GM12878 (cell line): ENCODE measurements around the gene GHRH. TPM values are rescaled to one million over a fixed set of nuclear protein-coding genes. Genes with fewer than 3 reads are reported as not detected.

Experiments used
- ATAC-seq: fragments of 200-7000 bp; cut with Tn5 transposase; 3 replicates; pipeline ENCODE4 v1.9.1; 2020; ENCODE audit warnings: mild to moderate bottlenecking, moderate library complexity
- BruUV-seq: library from RNA; stranded (reverse); fragments of 400-500 nt; replicated peaks from 2 replicates; lab custom pipeline; 2021; lab: Mats Ljungman, UMichigan
- CTCF ChIA-PET: fragments of 300-600 bp; sonication (Branson Sonifier 250); formaldehyde crosslinking; extraction: SDS; loops from one replicate; lab custom pipeline; 2021; ENCODE audit warnings: inconsistent platforms; lab: Yijun Ruan, JAX
- POLR2A ChIA-PET: fragments of 350-600 bp; formaldehyde crosslinking; extraction: SDS; loops from one replicate; lab custom pipeline; 2021; ENCODE audit warnings: inconsistent platforms; lab: Charles Lee
- RAD21 ChIA-PET: fragments of 300-600 bp; sonication (Branson Sonifier 250); formaldehyde crosslinking; loops from one replicate; lab custom pipeline; 2023; ENCODE audit warnings: antibody characterized with exemption; ENCODE audit not compliant: unreplicated experiment; lab: Charles Lee
- SMC1A ChIA-PET: fragments of 300-600 bp; sonication (Branson Sonifier 250); formaldehyde crosslinking; loops from one replicate; lab custom pipeline; 2023; ENCODE audit not compliant: unreplicated experiment, uncharacterized antibody; lab: Charles Lee
- DNase-seq: peaks from one replicate; pipeline ENCODE4 v3.0.0-alpha.2; 2011; ENCODE audit warnings: low read depth, low spot score
- FAIRE-seq: peaks from 3 replicates; lab custom pipeline; 2011; peaks lifted over from hg19 to GRCh38; lab: Jason Lieb, UNC
- H2AFZ ChIP-seq: 2 replicates; pipeline ENCODE4 v1.6.0; 2011; ENCODE audit warnings: low read depth, low read length, control low read depth; ENCODE audit not compliant: control insufficient read depth
- H3K27ac ChIP-seq: 2 replicates; pipeline ENCODE4 v1.5.1; 2011; ENCODE audit warnings: control low read depth; ENCODE audit not compliant: control insufficient read depth, insufficient read depth
- H3K27me3 ChIP-seq, 2 experiments: replicated peaks in 1 of 2; 2 replicates each; pipeline versions ENCODE4 v1.6.0 to v1.6.1; 2011; ENCODE audit warnings: low read length in 1 of 2; ENCODE audit not compliant: control insufficient read depth in 2 of 2, insufficient read depth in 2 of 2
- H3K36me3 ChIP-seq, 2 experiments: 2 replicates each; pipeline ENCODE4 v1.5.1; 2011; ENCODE audit warnings: low read length in 1 of 2; ENCODE audit not compliant: control insufficient read depth in 2 of 2, insufficient read depth in 2 of 2
- H3K4me1 ChIP-seq: 2 replicates; pipeline ENCODE4 v1.6.1; 2011; ENCODE audit warnings: mild to moderate bottlenecking, low read length, moderate library complexity, mixed read lengths; ENCODE audit not compliant: control insufficient read depth, insufficient read depth
- H3K4me2 ChIP-seq: 2 replicates; pipeline ENCODE4 v1.6.0; 2011; ENCODE audit warnings: control low read depth; ENCODE audit not compliant: control insufficient read depth, insufficient read depth
- H3K4me3 ChIP-seq: fragments of 200-600 bp; sonication (generic); 2 replicates; pipeline ENCODE4 v1.5.1; 2016
- H3K79me2 ChIP-seq: 2 replicates; pipeline ENCODE4 v1.6.0; 2011; ENCODE audit warnings: low read length; ENCODE audit not compliant: control insufficient read depth, insufficient read depth
- H3K9ac ChIP-seq: 2 replicates; pipeline ENCODE4 v1.8.0; 2011; ENCODE audit warnings: low read length, control low read depth, mixed read lengths; ENCODE audit not compliant: control insufficient read depth, insufficient read depth
- H3K9me3 ChIP-seq: replicated peaks from 3 replicates; pipeline ENCODE4 v1.5.1; 2011; ENCODE audit warnings: mild to moderate bottlenecking, low read length; ENCODE audit not compliant: control insufficient read depth, insufficient read depth
- H4K20me1 ChIP-seq: 2 replicates; pipeline ENCODE4 v1.6.0; 2011; ENCODE audit not compliant: control insufficient read depth, insufficient read depth
- CHD2 ChIP-seq: IDR thresholded peaks from 2 replicates; pipeline ENCODE4 v1.6.1; 2011; ENCODE audit warnings: low read depth, low read length, improper control_type of control experiment, borderline replicate concordance
- CREM ChIP-seq: IDR thresholded peaks from 2 replicates; pipeline ENCODE4 v1.6.1; 2014; ENCODE audit warnings: antibody characterized with exemption, low read depth
- EGR1 ChIP-seq, 2 experiments: IDR thresholded peaks; 1 replicate in 1 of 2; 2 replicates in 1 of 2; pipeline ENCODE4 v1.6.1; 2011 to 2012; ENCODE audit warnings: low read depth in 2 of 2, low read length in 2 of 2, borderline replicate concordance in 1 of 2, mild to moderate bottlenecking in 1 of 2, moderate library complexity in 1 of 2
- FOXM1 ChIP-seq: IDR thresholded peaks from 2 replicates; pipeline ENCODE4 v1.6.1; 2012; ENCODE audit warnings: low read depth, mild to moderate bottlenecking, inconsistent platforms, low read length, moderate library complexity
- LARP7 ChIP-seq: fragments of 450-650 bp; IDR thresholded peaks from 2 replicates; pipeline ENCODE4 v1.6.1; 2017; ENCODE audit warnings: mild to moderate bottlenecking
- NBN ChIP-seq: fragments of 450-650 bp; IDR thresholded peaks from 2 replicates; pipeline ENCODE4 v1.6.1; 2016
- PML ChIP-seq: IDR thresholded peaks from 2 replicates; pipeline ENCODE4 v1.6.1; 2012; ENCODE audit warnings: low read length, inconsistent platforms
- RBBP5 ChIP-seq: fragments of 200-600 bp; sonication (generic); conservative IDR thresholded peaks from 2 replicates; pipeline ENCODE4 v1.6.1; 2016
- RFX5 ChIP-seq: IDR thresholded peaks from 2 replicates; pipeline ENCODE4 v1.6.1; 2011; ENCODE audit warnings: low read depth, low read length, improper control_type of control experiment
- ZNF207 ChIP-seq: fragments of 450-650 bp; IDR thresholded peaks from 2 replicates; pipeline ENCODE4 v1.6.1; 2014; ENCODE audit warnings: antibody characterized with exemption, mild to moderate bottlenecking, borderline replicate concordance
- ZNF384 ChIP-seq: IDR thresholded peaks from 2 replicates; pipeline ENCODE4 v1.6.1; 2012; ENCODE audit warnings: low read depth, mild to moderate bottlenecking, low read length, improper control_type of control experiment, borderline replicate concordance
- ZNF622 ChIP-seq: fragments of 450-650 bp; IDR thresholded peaks from 2 replicates; pipeline ENCODE4 v1.6.1; 2017; ENCODE audit warnings: mild to moderate bottlenecking, inconsistent platforms
- WGBS: methylation state at CpG from one replicate; pipeline ENCODE4 v1.1.6; 2016; ENCODE audit warnings: low lambda C conversion rate; ENCODE audit not compliant: insufficient replicate concordance, insufficient coverage; ENCODE audit errors: missing lambda C conversion rate; 5-methylcytosine and 5-hydroxymethylcytosine counted together
- in situ Hi-C: fragments of 300-500 bp; cut with MboI; formaldehyde crosslinking; loops from 9 replicates; pipeline ENCODE4 v1.14.3; 2018; ENCODE audit warnings: mixed read lengths
- intact Hi-C: fragments of 100-400 bp; cut with micrococcal nuclease; formaldehyde crosslinking; loops from one replicate; pipeline ENCODE4 v1.14.2; 2022; ENCODE audit not compliant: unreplicated experiment
- polyA plus RNA-seq, 11 experiments: library from polyadenylated mRNA; depleted of rRNA in 4 of 11; unstranded in 6 of 11; stranded (reverse) in 5 of 11; fragments of >200 nt; fragmentation: Nextera tagmentation in 4 of 11; fragmentation: Illumina TruSeq in 1 of 11; extraction: Ambion mirVana in 4 of 11; extraction: Trizol in 1 of 11; gene quantifications; 1 replicate in 1 of 11; 2 replicates in 10 of 11; pipeline versions ENCODE4 v1.2.1 to v1.2.3, GENCODE V29; 2011 to 2016; ENCODE audit warnings: inconsistent platforms in 2 of 11, missing spikeins in 2 of 11, low read depth in 1 of 11
- total RNA-seq, 4 experiments: library from RNA; depleted of rRNA in 3 of 4; stranded (reverse); fragments of >200 nt in 3 of 4; fragmentation: Illumina TruSeq in 1 of 4; extraction: Trizol in 1 of 4; gene quantifications; 2 replicates each; pipeline versions ENCODE4 v1.2.1 to v1.2.3, GENCODE V29; 2013 to 2021
- TF ChIP-seq, protein P1 (sequence below): IDR thresholded peaks from 2 replicates; pipeline ENCODE4 v1.6.1; 2011; ENCODE audit warnings: low read depth, low read length, improper control_type of control experiment, borderline replicate concordance
- TF ChIP-seq, protein P2 (sequence below): fragments of 450-650 bp; IDR thresholded peaks from 2 replicates; pipeline ENCODE4 v1.6.1; 2018; ENCODE audit warnings: borderline replicate concordance, mild to moderate bottlenecking; ENCODE audit not compliant: partially characterized antibody

GHRH gene
- total and polyA plus RNA-seq, 10 of the 15 experiments (the other 5 are each of a cell fraction or from before 2014, with no cell fraction given), result not detected

DNA sequence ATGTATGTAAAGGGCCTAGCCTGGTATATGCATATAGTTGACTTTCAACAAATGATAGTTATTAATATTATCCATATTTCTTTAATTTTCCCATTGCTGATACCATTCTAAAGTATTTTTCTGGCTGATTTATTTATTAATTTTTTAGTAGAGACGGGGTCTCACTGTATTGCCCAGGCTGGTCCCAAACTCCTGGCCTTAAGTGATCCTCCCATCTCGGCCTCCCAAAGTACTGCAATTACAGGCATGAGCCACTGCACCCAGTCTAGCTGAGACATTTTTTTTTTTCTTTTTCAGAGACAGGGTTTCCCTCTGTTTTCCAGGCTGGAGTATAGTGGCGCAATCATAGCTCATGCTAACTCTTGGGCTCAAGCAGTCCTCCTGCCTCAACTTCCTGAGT lies 52.4 kb downstream of the GHRH start:
- no peaks in the 10 kb centered on the region for H3K9me3 ChIP-seq
- H2AFZ ChIP-seq, result no peak overlapping the region
- ChIA-PET RAD21 (no interaction called here), SMC1A (interaction anchor here (1.2 kb wide), 1 partner anchor 322 kb away, joined by 4 read pairs; no protein-coding TSS in a partner anchor), POLR2A (interaction anchor here (0.7 kb wide), 1 partner anchor 30 kb away, joined by 3 read pairs; the partner anchor contains the start of gene RPN2), CTCF (no interaction called here)
- no peak overlapping the region for H3K4me2 ChIP-seq
- H3K27ac ChIP-seq, result no peak overlapping the region
- no peaks in the 10 kb centered on the region for H3K79me2 ChIP-seq
- no peak overlapping the region for H3K4me3 ChIP-seq
- H3K27me3 ChIP-seq, result no peaks in the 10 kb centered on the region
- H3K4me1 ChIP-seq, result no peaks in the 10 kb centered on the region
- DNase-seq, result no peak
- TF ChIP-seq RBBP5, result no peak
- no peak for TF ChIP-seq PML
- no peak for TF ChIP-seq RFX5
- TF ChIP-seq ZNF207, result no peak
- no peak for TF ChIP-seq EGR1 (IDR thresholded peaks at IDR 0.05; ENCODE audit: borderline replicate concordance in 1 of 2, low read depth in 2 of 2, low read length in 2 of 2)
- no peak for TF ChIP-seq ZNF622
- TF ChIP-seq FOXM1, result no peak
- TF ChIP-seq LARP7, result no peak
- TF ChIP-seq, protein P1, sequence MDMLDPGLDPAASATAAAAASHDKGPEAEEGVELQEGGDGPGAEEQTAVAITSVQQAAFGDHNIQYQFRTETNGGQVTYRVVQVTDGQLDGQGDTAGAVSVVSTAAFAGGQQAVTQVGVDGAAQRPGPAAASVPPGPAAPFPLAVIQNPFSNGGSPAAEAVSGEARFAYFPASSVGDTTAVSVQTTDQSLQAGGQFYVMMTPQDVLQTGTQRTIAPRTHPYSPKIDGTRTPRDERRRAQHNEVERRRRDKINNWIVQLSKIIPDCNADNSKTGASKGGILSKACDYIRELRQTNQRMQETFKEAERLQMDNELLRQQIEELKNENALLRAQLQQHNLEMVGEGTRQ, result no peak
- TF ChIP-seq, protein P2, sequence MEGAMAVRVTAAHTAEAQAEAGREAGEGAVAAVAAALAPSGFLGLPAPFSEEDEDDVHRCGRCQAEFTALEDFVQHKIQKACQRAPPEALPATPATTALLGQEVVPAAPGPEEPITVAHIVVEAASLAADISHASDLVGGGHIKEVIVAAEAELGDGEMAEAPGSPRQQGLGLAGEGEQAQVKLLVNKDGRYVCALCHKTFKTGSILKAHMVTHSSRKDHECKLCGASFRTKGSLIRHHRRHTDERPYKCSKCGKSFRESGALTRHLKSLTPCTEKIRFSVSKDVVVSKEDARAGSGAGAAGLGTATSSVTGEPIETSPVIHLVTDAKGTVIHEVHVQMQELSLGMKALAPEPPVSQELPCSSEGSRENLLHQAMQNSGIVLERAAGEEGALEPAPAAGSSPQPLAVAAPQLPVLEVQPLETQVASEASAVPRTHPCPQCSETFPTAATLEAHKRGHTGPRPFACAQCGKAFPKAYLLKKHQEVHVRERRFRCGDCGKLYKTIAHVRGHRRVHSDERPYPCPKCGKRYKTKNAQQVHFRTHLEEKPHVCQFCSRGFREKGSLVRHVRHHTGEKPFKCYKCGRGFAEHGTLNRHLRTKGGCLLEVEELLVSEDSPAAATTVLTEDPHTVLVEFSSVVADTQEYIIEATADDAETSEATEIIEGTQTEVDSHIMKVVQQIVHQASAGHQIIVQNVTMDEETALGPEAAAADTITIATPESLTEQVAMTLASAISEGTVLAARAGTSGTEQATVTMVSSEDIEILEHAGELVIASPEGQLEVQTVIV, result no peak
- no peak for TF ChIP-seq NBN
- TF ChIP-seq ZNF384, result no peak
- no peak for TF ChIP-seq CREM
- TF ChIP-seq CHD2, result no peak
- no peaks in the 10 kb centered on the region for H4K20me1 ChIP-seq
- BruUV-seq, result no TSS peak
- FAIRE-seq, result no peak
- H3K36me3 ChIP-seq, result peaks cover 22 to 48% of the 10 kb centered on the region in 2 experiments
- 100% methylated on average over 3 of the region's 3 CpGs for WGBS
- ATAC-seq, result no peak
- no peak overlapping the region for H3K9ac ChIP-seq
- in situ Hi-C loops, result no loop called here
- intact Hi-C loops, result no loop called here
